Anterior cingulate cortex (tissue), 58 donors: ENCODE results near the gene DAZAP2.

Source experiments
- DNase-seq, 58 donors: peaks; one replicate each; lab custom pipeline; 2025; lab: John Stamatoyannopoulos, UW

DAZAP2 gene

DNA sequence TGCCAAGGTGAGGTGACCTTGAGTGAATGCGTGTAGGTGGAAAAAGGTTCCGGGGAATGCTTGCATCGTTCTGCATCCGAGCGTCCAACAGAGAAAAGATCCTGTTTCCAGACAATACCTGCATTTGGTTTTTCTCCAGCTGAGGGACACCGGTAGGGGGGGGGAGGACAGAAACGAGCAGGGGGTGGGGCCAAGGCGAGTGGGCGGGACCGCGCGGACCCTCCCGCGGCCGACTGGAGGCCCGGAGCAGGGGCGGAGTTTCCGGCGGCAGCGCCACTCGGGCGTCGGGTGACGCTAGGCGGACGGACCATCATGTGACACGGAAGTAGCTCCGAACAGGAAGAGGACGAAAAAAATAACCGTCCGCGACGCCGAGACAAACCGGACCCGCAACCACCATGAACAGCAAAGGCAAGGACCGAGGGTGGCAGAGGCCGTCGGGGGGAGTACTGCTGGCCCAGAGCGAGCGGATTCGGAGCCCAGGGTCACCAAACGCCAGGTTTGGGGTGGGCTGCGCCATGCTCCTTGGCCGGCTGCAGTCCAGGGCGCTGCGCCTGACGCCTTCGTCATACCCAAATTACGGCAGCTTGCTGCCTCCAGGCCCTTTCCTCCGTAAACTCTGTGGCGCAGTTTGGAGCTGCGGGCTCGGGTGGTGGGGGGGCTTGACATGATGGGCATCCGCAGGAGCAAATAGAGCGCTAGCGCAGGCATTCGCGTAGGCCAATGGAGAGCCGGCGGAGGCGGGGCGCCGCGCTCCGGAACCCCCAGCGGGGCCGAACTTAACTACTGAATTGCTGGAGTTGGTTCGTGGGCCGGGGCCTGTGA lies at the start of gene DAZAP2:
TSS of gene DAZAP2 (plus strand) at position 317 of the 825 bp plus-strand sequence. CDS start at position 399, 82 bp downstream.
- DNase-seq, result peak; percentile 50 to 98 (median 92)

- DNase-seq, result no peak
These were observed 48.8 kb upstream of the DAZAP2 start for GRCh38 chr12:51189790-51190355.

- no peak for DNase-seq
These were observed 47.8 kb upstream of the DAZAP2 start for GRCh38 chr12:51190820-51191219.

DNA sequence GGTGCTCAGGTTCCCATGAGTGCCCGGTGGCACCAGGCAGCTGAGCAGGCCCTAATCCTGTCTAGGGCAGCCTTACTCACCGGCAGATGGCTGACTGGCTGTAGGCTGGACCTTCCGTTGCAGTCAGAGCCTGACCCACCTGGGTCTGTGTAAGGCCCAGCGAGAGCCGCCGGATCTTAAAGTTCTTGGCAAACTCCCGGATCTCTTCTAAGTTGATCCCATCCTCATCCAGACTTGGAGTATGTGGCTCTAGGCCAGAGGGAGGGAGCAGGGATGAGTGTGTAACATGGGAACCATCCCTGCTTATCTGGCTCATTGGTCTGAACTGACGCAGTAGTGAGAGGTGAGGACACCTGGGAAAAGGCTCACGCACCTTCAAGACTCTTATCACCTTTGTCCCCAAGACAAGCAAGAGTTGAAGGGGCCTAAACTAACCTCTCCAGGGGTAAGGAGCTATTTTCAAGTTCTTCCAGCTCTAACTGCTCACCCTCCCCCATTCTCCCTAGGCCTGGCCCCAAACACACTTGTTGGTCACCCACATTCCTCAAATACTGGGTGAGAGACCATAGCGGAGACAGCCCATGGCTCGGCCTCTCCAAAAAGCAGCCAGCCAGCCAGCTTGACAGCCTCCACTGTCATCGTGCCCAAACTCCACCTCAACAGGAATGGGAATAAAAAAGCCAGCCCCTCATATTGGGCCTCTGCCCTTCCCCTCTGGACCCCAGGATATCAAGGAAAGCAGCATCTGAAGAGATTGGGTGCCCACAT lies 46.9 kb upstream of the DAZAP2 start:
- no peak for DNase-seq

DNA sequence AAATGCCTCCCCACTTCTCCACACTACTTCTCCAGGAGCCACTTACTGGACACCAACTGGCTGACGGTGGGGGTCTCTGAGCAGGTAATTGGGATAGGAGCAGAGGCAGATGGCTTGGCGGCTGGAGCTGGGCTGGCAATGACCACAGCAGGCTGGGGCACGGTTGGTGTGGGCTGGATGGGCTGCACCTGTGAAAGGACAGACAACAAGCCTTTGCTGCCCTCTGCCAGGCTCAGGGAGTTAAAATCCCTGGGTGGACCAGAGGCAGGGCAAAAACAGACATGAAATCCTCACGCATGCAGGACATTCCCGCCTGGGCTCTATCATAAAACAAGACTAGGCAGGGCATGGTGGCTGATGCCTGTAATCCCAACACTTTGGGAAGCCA lies 46.3 kb upstream of the DAZAP2 start:
- DNase-seq, result no peak

DNA sequence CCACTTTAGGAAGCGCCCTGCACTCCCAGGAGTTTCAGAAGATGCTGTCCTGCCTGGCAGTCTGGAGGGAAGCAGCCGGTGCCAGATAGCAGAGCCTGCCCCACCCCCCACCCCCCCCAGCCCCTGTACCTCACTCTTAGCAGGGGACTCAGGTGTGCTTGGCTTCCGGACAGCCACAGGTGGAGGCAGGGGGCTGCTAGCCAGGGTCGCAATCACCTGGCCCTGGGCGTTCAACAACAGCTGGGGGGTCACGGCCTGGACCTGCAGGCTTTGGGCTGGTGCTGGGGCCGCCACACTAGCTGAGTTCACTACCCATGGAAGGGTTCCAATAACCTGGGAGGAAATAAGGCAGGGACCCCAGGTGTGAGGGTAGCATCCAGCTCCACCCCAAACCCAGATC lies 42.8 kb upstream of the DAZAP2 start:
- DNase-seq, result no peak

- no peak for DNase-seq
These were observed 42.1 kb upstream of the DAZAP2 start for GRCh38 chr12:51196547-51196946.

- no peak for DNase-seq
These were observed 40.7 kb upstream of the DAZAP2 start for GRCh38 chr12:51197736-51198567.

- no peak for DNase-seq
These were observed 39.9 kb upstream of the DAZAP2 start for GRCh38 chr12:51198568-51199365.

- DNase-seq, result no peak
These were observed 39.2 kb upstream of the DAZAP2 start for GRCh38 chr12:51199366-51199945.

DNA sequence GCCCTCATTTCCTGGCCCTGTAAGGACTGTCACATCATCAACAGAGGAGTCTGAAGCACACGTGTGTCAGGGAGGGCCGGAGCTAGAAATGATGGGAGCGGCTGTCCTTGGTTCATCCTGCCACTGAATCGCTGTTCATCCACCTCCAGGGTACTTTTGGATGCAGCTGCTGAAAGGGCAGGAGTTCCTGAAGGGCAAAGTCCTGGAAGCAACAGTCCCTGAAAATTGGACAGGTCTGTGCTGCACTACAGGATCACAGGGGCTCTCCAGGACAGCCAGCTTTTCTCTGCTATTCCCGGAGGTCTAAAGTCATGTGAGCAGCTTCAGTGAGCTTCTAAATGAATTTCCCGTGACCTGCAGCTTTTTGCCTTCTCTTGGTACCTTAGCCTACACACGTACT lies 38.5 kb upstream of the DAZAP2 start:
- DNase-seq, result no peak

DNA sequence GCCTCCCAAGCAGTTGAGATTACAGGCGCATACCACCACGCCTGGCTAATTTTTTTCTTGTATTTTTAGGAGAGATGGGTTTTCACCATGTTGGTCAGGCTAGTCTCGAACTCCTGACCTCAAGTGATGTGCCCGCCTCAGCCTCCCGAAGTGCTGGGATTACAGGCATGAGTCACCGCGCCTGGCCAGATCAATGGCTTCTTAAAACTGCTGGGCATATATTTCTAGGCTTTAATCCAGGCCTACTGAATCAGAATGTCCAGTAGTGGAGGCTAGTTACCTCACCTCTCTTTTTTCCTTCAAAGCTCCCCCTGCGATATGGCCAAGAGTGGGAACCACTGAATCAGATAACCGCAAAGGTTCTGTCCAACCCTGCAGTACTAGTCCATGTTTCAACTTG lies 37.8 kb upstream of the DAZAP2 start:
- no peak for DNase-seq

DNA sequence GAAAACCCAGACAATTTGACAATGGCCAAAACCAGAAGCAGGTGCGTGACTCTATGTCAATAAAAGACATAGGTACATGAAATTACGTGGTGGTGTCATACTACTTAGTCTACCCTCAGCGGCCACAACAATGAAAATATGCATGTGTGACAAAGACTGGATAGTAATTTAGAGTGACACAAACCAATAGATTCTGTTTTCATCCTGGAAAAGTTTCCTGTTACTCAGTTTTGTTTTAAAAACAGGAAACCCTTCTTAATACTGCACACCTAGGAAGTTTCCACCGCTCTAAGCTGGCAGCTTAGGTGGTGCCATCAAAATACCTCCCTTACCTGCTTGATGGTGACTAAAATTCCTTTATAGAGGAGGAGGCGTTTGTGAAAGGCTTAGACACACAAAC lies 35.9 kb upstream of the DAZAP2 start:
- no peak for DNase-seq

- DNase-seq, result peak in 23 of 58 donors; percentile 7 to 59 (median 33)
These were observed 33.3 kb upstream of the DAZAP2 start for GRCh38 chr12:51205350-51205749.

DNA sequence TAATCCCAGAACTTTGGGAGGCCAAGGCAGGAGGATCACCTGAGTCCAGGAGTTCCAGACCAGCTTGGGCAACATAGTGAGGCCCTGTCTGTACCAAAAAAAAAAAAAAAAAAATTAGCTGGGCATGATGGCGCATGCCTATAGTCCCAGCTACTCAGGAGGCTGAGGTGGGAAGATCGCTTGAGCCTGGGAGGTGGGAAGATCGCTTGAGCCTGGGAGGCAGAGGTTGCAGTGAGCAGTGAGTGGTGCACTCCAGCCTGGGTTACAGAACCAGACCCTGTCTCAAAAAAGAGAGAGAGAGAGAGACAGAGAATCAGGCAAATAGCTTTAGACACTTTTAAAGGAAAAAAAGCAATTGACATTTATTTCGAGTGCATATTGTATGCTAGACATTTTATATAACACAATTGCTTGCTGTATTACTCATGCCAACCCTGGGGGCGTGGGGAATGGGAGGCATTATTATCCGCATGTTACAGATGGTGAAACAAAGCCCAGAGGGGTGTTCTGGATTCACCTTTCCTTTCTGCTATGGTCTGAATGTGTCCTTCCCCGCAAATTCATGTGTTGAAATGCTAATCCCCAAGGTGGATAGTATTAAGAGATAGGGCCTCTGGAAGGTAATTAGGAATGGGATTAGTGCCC lies 30.5 kb upstream of the DAZAP2 start:
- DNase-seq, result no peak

- no peak for DNase-seq
These were observed 29.4 kb upstream of the DAZAP2 start for GRCh38 chr12:51209259-51209658.

- peak in 32 of 58 donors; percentile 7 to 74 (median 32) for DNase-seq
These were observed 27.8 kb upstream of the DAZAP2 start for GRCh38 chr12:51210690-51211395.

DNA sequence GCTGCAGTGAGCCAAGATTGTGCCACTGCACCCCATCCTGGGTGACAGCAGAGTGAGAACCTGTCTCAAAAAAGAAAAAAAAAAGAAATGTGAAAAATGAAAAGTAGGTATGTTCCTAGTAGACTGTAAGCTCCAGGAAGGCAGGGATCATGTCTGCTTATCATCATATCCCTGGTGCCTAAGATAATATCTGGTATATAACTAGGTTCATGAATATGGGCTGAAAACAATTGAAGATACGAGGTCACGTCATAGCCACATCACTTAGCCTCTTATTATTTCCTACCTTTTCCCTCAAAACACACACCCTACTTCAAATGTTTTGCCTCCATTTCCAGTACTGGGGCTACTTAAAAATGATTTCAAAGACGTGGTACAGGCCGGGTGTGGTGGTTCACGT lies 23.7 kb upstream of the DAZAP2 start:
- DNase-seq, result no peak
